ENCODE measurements around the gene C2.

GRCh38 chr6:31896493-31896855 is 31.0 kb upstream of the C2 start:
- no peak for TF ChIP-seq CTCF (IDR thresholded peaks at IDR 0.05)
- no peak for TF ChIP-seq POLR2A (IDR thresholded peaks at IDR 0.05)
